Measurements from ENCODE around the gene PHEX. TPM values are rescaled to one million over a fixed set of nuclear protein-coding genes. Genes with fewer than 3 reads are reported as not detected.

Gene PHEX
- total and polyA plus RNA-seq, 4 donors: 0.55 to 1.2 (median 0.77) TPM

DNA sequence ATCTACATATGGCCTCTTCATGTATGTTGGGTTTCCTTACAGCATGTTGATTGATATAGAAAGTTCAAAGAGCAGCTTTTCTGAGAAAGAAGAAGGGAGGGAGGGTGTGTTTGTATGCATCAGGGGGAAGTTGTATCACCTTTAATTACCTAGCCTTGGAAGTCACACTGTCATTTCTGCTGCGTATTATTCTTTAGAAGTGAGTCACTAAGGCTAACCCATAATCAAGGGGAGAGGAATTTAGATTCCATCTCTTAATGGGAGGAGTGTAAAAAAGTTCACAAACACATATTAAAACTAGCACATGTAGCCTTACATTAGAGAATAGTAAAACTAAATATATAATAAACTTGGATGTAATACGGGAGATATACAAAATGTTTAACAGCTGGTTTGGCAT, 154.0 kb downstream of the PHEX start:
- no peaks in the 10 kb centered on the region for H3K9me3 ChIP-seq (ENCODE audit: control insufficient read depth, insufficient read depth, low read length)
- no CpG with 5 or more reads among the region's 2 CpGs for WGBS (ENCODE audit: insufficient coverage)
- H3K27ac ChIP-seq (ENCODE audit: low read depth, low read length): no peak overlapping the region
- H3K27me3 ChIP-seq (ENCODE audit: control insufficient read depth, insufficient read depth, low read length): no peaks in the 10 kb centered on the region
- DNase-seq (ENCODE audit: low read depth in 4 of 6, low spot score in 6 of 6): no peak
- no peak overlapping the region for H3K4me3 ChIP-seq (ENCODE audit: low read depth, low read length)
- H3K4me1 ChIP-seq (ENCODE audit: control insufficient read depth, insufficient read depth, low read length): no peaks in the 10 kb centered on the region
- H3K36me3 ChIP-seq (ENCODE audit: control insufficient read depth, insufficient read depth, low read length): no peaks in the 10 kb centered on the region

GRCh38 chrX:22192419-22193060, 160.4 kb downstream of the PHEX start:
- peak in 4 of 6 donors; percentile 7 to 75 (median 38) for DNase-seq (ENCODE audit: low read depth in 4 of 6, low spot score in 6 of 6)
- Histone ChIP-seq H3K4me3 (ENCODE audit: low read depth, low read length) (no peak overlapping the region), H3K4me1 (ENCODE audit: control insufficient read depth, insufficient read depth, low read length) (peaks cover 3% of the 10 kb centered on the region), H3K27me3 (ENCODE audit: control insufficient read depth, insufficient read depth, low read length) (no peaks in the 10 kb centered on the region), H3K27ac (ENCODE audit: low read depth, low read length) (no peak overlapping the region), H3K9me3 (ENCODE audit: control insufficient read depth, insufficient read depth, low read length) (no peaks in the 10 kb centered on the region), H3K36me3 (ENCODE audit: control insufficient read depth, insufficient read depth, low read length) (no peaks in the 10 kb centered on the region)
- 52% methylated on average over 7 of the region's 13 CpGs for WGBS (ENCODE audit: insufficient coverage)

GRCh38 chrX:22193851-22194659, 161.9 kb downstream of the PHEX start:
- Histone ChIP-seq H3K9me3 (ENCODE audit: control insufficient read depth, insufficient read depth, low read length) (no peaks in the 10 kb centered on the region), H3K4me1 (ENCODE audit: control insufficient read depth, insufficient read depth, low read length) (peaks cover 3% of the 10 kb centered on the region), H3K27me3 (ENCODE audit: control insufficient read depth, insufficient read depth, low read length) (no peaks in the 10 kb centered on the region), H3K4me3 (ENCODE audit: low read depth, low read length) (no peak overlapping the region), H3K27ac (ENCODE audit: low read depth, low read length) (no peak overlapping the region), H3K36me3 (ENCODE audit: control insufficient read depth, insufficient read depth, low read length) (no peaks in the 10 kb centered on the region)
- 95% methylated on average over 3 of the region's 8 CpGs for WGBS (ENCODE audit: insufficient coverage)
- DNase-seq (ENCODE audit: low read depth in 4 of 6, low spot score in 6 of 6): peak in 2 of 6 donors; percentile 3 to 59

DNA sequence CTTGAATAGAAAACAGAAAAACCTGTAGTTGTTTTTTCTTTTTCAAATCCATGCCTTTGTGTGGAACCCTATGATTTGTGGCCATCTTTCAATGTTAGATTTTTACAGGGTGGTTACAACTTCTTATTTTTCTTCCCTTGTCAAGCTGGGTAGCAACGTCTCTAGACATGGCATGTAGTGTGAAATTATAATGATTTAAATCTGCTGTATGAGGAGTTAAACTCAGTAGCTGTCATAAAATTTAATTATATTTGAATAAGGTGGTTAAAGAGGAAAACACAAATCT, 162.5 kb downstream of the PHEX start:
- Histone ChIP-seq H3K27ac (ENCODE audit: low read depth, low read length) (no peak overlapping the region), H3K27me3 (ENCODE audit: control insufficient read depth, insufficient read depth, low read length) (no peaks in the 10 kb centered on the region), H3K9me3 (ENCODE audit: control insufficient read depth, insufficient read depth, low read length) (no peaks in the 10 kb centered on the region), H3K4me1 (ENCODE audit: control insufficient read depth, insufficient read depth, low read length) (peaks cover 3% of the 10 kb centered on the region), H3K36me3 (ENCODE audit: control insufficient read depth, insufficient read depth, low read length) (no peaks in the 10 kb centered on the region), H3K4me3 (ENCODE audit: low read depth, low read length) (no peak overlapping the region)
- DNase-seq (ENCODE audit: low read depth in 4 of 6, low spot score in 6 of 6): peak in 1 of 6 donors; percentile 22
- WGBS (ENCODE audit: insufficient coverage): no CpG with 5 or more reads among the region's 1 CpG

- Histone ChIP-seq H3K9me3 (ENCODE audit: control insufficient read depth, insufficient read depth, low read length) (no peaks in the 10 kb centered on the region), H3K4me1 (ENCODE audit: control insufficient read depth, insufficient read depth, low read length) (peaks cover 3% of the 10 kb centered on the region), H3K36me3 (ENCODE audit: control insufficient read depth, insufficient read depth, low read length) (no peaks in the 10 kb centered on the region), H3K27me3 (ENCODE audit: control insufficient read depth, insufficient read depth, low read length) (no peaks in the 10 kb centered on the region), H3K4me3 (ENCODE audit: low read depth, low read length) (no peak overlapping the region), H3K27ac (ENCODE audit: low read depth, low read length) (no peak overlapping the region)
- WGBS (ENCODE audit: insufficient coverage): no CpG with 5 or more reads among the region's 1 CpG
- DNase-seq (ENCODE audit: low read depth in 4 of 6, low spot score in 6 of 6): no peak
Measured at GRCh38 chrX:22196149-22196548, 164.0 kb downstream of the PHEX start.

- Histone ChIP-seq H3K9me3 (ENCODE audit: control insufficient read depth, insufficient read depth, low read length) (no peaks in the 10 kb centered on the region), H3K4me3 (ENCODE audit: low read depth, low read length) (no peak overlapping the region), H3K27me3 (ENCODE audit: control insufficient read depth, insufficient read depth, low read length) (no peaks in the 10 kb centered on the region), H3K36me3 (ENCODE audit: control insufficient read depth, insufficient read depth, low read length) (no peaks in the 10 kb centered on the region), H3K27ac (ENCODE audit: low read depth, low read length) (no peak overlapping the region), H3K4me1 (ENCODE audit: control insufficient read depth, insufficient read depth, low read length) (no peaks in the 10 kb centered on the region)
- no peak for DNase-seq (ENCODE audit: low read depth in 4 of 6, low spot score in 6 of 6)
Measured at GRCh38 chrX:22202251-22202650, 170.1 kb downstream of the PHEX start.

- H3K36me3 ChIP-seq (ENCODE audit: control insufficient read depth, insufficient read depth, low read length): no peaks in the 10 kb centered on the region
- H3K4me1 ChIP-seq (ENCODE audit: control insufficient read depth, insufficient read depth, low read length): no peaks in the 10 kb centered on the region
- DNase-seq (ENCODE audit: low read depth in 4 of 6, low spot score in 6 of 6): peak in 1 of 6 donors; percentile 9
- H3K4me3 ChIP-seq (ENCODE audit: low read depth, low read length): no peak overlapping the region
- H3K27me3 ChIP-seq (ENCODE audit: control insufficient read depth, insufficient read depth, low read length): no peaks in the 10 kb centered on the region
- H3K9me3 ChIP-seq (ENCODE audit: control insufficient read depth, insufficient read depth, low read length): no peaks in the 10 kb centered on the region
- no peak overlapping the region for H3K27ac ChIP-seq (ENCODE audit: low read depth, low read length)
Measured at GRCh38 chrX:22203186-22203585, 171.1 kb downstream of the PHEX start.

DNA sequence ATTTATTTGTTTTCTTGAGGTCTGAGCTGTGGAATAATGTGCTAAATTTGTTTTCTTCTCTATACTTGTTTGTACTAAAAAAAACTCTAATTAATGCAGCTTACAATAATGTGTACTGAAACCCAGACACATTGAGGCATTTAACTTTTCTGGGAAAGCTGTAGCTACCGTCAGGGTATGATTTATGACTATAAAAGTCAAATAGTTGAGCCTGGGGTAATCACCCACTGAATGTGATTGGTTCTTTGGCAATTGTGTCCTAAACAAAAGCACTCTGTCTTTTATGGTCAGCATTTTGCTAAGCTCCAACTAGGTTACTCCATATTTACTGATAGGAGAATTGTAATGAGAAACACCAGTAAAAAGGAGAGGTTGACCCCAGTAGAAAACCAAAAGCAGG, 174.7 kb downstream of the PHEX start:
- H3K4me1 ChIP-seq (ENCODE audit: control insufficient read depth, insufficient read depth, low read length): no peaks in the 10 kb centered on the region
- H3K27me3 ChIP-seq (ENCODE audit: control insufficient read depth, insufficient read depth, low read length): no peaks in the 10 kb centered on the region
- DNase-seq (ENCODE audit: low read depth in 4 of 6, low spot score in 6 of 6): no peak
- H3K4me3 ChIP-seq (ENCODE audit: low read depth, low read length): no peak overlapping the region
- no peak overlapping the region for H3K27ac ChIP-seq (ENCODE audit: low read depth, low read length)
- no peaks in the 10 kb centered on the region for H3K9me3 ChIP-seq (ENCODE audit: control insufficient read depth, insufficient read depth, low read length)
- H3K36me3 ChIP-seq (ENCODE audit: control insufficient read depth, insufficient read depth, low read length): no peaks in the 10 kb centered on the region
- WGBS (ENCODE audit: insufficient coverage): 20% methylated on average over 1 of the region's 1 CpG

- H3K36me3 ChIP-seq (ENCODE audit: control insufficient read depth, insufficient read depth, low read length): no peaks in the 10 kb centered on the region
- 100% methylated on average over 1 of the region's 2 CpGs for WGBS (ENCODE audit: insufficient coverage)
Measured at GRCh38 chrX:22220941-22221340, 188.8 kb downstream of the PHEX start.

GRCh38 chrX:22234380-22234779, 202.3 kb downstream of the PHEX start:
- no peak for DNase-seq (ENCODE audit: low read depth in 4 of 6, low spot score in 6 of 6)
- H3K9me3 ChIP-seq (ENCODE audit: control insufficient read depth, insufficient read depth, low read length): no peaks in the 10 kb centered on the region
- no peaks in the 10 kb centered on the region for H3K27me3 ChIP-seq (ENCODE audit: control insufficient read depth, insufficient read depth, low read length)
- WGBS (ENCODE audit: insufficient coverage): 40% methylated on average over 3 of the region's 6 CpGs
- H3K27ac ChIP-seq (ENCODE audit: low read depth, low read length): no peak overlapping the region
- no peaks in the 10 kb centered on the region for H3K36me3 ChIP-seq (ENCODE audit: control insufficient read depth, insufficient read depth, low read length)
- no peak overlapping the region for H3K4me3 ChIP-seq (ENCODE audit: low read depth, low read length)
- H3K4me1 ChIP-seq (ENCODE audit: control insufficient read depth, insufficient read depth, low read length): no peaks in the 10 kb centered on the region

More at GRCh38 chrX:22220941-22221340, 188.8 kb downstream of the PHEX start:
- no peaks in the 10 kb centered on the region for H3K4me1 ChIP-seq (ENCODE audit: control insufficient read depth, insufficient read depth, low read length)
- H3K27me3 ChIP-seq (ENCODE audit: control insufficient read depth, insufficient read depth, low read length): no peaks in the 10 kb centered on the region
- no peak for DNase-seq (ENCODE audit: low read depth in 4 of 6, low spot score in 6 of 6)
- H3K27ac ChIP-seq (ENCODE audit: low read depth, low read length): no peak overlapping the region
- H3K9me3 ChIP-seq (ENCODE audit: control insufficient read depth, insufficient read depth, low read length): no peaks in the 10 kb centered on the region
- H3K4me3 ChIP-seq (ENCODE audit: low read depth, low read length): no peak overlapping the region

All from spinal cord (tissue), 10 donors.